CMK (cell line): ENCODE results near the gene DCN.
"Not testable (repeated sequence)": the region's sequence is repeated elsewhere in the genome, so short reads cannot be mapped to it uniquely, and the experiment has no call there.

ENCODE experiments used
- DNase-seq: peaks from one replicate; pipeline ENCODE4 v3.0.0-alpha.2; 2010; ENCODE audit warnings: low read depth

DCN gene

GRCh38 chr12:91182636-91183455, at the start of gene DCN:
Gene DCN, minus strand, starts transcription at chr12:91182817. Its CDS starts 4,265 bp downstream, at chr12:91178552.
- DNase-seq, result no peak

GRCh38 chr12:91230841-91231240, 48.2 kb upstream of the DCN start:
- no peak for DNase-seq

GRCh38 chr12:91226951-91227350, 44.3 kb upstream of the DCN start:
- no peak for DNase-seq

- no peak for DNase-seq
These were observed 42.7 kb upstream of the DCN start for GRCh38 chr12:91225316-91225715.

GRCh38 chr12:91224401-91224800, 41.8 kb upstream of the DCN start:
- no peak for DNase-seq

DNA sequence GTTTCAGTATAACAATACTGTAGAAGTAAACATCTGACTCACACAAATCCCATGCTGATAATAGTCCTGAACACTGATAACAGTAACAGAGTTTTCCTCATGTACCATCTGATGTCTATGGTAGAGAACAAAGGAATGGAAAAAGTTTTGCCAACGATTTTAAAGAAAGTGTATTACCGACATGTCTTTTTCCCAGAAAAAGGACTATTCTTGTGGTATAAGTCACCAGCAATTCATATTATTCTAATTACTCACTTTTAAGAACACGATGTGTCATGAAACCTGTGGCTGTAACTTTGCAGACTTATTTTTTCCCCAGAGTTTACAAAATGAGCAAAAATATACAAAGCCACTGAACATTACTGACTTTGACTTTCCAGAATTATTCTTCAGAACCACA, 40.1 kb upstream of the DCN start:
- no peak for DNase-seq

GRCh38 chr12:91219919-91220318, 37.3 kb upstream of the DCN start:
- DNase-seq, result no peak

DNA sequence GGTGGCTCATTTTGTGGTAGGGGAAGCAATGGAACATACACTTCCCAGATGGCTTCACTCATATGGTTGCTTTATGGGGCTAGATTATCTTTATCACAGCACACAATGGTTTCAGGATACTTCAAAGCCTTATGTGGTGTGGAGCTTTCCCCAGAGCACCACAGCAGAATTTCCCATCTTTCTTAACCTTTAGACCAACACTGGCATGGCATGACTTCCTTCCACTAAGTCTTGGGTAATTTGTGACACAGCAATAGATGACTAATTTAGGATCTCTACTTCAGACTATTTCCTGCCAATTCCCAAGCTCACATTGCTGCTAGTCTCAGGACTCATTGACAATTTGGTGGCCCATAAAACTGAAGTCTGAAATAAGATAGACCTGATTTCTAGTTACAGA, 36.9 kb upstream of the DCN start:
- DNase-seq, result no peak

DNA sequence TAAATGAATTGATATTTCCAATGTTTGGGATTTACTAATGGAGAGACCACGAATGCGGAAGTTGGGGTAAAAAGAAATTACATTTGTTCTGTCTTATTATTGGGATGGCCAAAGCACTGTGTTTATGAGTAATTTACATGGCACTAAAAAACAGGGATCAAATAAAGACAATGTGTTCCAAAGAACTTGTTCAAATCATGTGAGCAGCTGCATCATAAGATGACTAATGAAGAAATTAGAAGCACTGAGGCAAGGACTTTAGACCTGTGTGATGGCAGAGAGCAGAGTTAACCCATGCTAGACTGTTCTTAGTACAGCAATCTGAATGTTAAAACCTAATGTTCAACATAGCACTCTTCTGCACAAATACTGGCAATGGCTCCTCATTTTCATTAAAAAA, 34.3 kb upstream of the DCN start:
- no peak for DNase-seq

GRCh38 chr12:91215940-91216454, 33.4 kb upstream of the DCN start:
- DNase-seq, result no peak

DNA sequence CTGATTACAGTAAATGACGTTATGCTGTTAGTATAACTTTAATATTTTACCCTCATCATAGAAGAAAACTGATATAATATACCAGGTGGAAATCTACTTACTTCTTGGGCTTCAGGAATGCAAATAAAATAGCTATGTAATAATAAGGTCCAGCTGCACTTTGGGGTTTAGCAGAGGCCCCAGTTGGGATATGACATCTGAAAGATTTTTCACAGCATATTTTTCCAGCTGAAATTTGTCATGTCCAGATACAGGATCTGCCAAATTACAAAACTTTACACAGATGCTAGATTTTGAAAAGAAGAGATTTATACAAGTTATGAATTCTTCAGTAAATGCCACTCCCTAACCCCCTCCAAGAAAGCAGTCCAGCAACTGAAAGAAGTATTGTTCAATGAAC, 29.2 kb upstream of the DCN start:
- DNase-seq, result no peak

GRCh38 chr12:91210618-91211017, 28.0 kb upstream of the DCN start:
- DNase-seq, result no peak

DNA sequence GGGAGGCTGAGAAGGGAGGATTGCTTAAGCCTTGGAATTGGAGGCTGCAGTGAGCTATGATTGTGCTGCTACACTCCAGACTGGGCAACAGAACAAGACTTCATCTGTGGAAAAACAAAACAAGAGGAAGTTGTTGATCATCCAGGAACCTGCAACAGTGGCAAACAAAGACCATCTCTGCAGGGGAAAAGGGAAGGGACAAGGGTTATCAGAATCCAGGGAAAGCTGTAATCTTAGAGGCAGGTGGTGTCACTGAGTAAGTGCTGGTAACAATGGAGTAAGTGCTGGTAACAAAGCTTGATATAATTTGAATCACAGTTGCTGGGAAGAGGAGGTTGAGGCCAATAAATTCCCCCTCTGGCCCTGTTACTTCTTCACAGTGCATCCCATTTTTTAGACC, 27.5 kb upstream of the DCN start:
- DNase-seq, result no peak

GRCh38 chr12:91207301-91207700, 24.7 kb upstream of the DCN start:
- DNase-seq, result not testable (repeated sequence)

DNA sequence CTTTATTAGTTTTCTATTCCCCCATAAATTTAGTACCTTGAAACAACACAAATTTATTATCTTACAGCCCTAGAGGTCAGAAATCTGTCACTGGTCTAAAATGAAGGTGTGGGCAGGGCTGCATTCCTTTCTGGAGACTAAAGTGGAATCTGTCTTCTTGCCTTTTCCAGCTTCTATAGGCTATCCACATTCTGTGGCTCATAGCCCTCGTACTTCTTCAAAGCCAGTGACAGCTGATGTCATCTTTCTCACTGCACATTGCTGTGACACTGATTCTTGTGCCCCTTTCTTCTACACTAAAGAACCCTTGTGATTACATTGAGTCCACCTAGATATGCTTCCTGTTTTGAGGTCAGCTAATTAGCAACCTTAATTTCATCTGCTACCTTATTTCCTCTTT, 23.2 kb upstream of the DCN start:
- no peak for DNase-seq

- no peak for DNase-seq
These were observed 21.8 kb upstream of the DCN start for GRCh38 chr12:91204421-91204820.

DNA sequence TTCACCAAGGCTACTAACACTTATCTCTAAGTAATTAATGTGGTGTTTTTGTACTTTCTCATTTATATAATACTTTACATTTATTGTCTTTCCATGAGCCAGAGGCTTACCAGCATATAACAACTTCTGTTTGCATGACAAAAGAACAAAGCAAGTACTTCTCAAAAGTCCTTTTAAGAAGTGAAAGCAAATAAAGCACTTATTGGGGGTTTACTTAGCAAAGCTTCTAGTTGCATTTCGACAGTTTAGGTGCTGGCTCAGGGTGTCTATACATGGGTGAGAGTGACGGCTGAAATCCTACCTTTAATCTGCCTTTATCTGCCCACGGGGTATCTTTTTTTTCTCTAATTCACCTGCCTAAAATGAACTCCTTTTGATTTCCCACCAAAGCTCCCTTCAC, 21.0 kb upstream of the DCN start:
- DNase-seq, result no peak

- DNase-seq, result no peak
These were observed 19.8 kb upstream of the DCN start for GRCh38 chr12:91202390-91202789.

GRCh38 chr12:91196436-91196835, 13.8 kb upstream of the DCN start:
- DNase-seq, result no peak

GRCh38 chr12:91194500-91194899, 11.9 kb upstream of the DCN start:
- DNase-seq, result no peak

GRCh38 chr12:91191513-91192111, 9.0 kb upstream of the DCN start:
- no peak for DNase-seq

DNA sequence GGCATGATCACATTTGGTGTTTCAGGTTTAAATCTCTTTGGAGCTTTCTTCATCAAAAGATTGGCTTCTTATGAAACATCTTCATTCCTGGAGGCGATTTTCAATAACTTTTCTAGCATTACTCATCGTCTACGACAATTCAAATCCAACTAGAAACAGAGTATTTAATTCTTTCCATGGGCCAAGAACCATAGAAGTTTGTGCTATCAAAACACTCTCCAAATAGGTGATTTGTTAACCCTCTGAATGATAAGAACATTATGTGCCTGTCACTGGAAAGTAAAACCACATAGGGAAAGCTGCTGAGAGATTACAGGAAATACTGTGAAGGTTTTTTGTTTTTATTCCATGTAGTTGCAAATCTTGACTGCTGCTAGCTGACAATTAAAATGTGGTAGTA, 6.9 kb upstream of the DCN start:
- DNase-seq, result no peak

- no peak for DNase-seq
These were observed 6.2 kb upstream of the DCN start for GRCh38 chr12:91188778-91189177.

DNA sequence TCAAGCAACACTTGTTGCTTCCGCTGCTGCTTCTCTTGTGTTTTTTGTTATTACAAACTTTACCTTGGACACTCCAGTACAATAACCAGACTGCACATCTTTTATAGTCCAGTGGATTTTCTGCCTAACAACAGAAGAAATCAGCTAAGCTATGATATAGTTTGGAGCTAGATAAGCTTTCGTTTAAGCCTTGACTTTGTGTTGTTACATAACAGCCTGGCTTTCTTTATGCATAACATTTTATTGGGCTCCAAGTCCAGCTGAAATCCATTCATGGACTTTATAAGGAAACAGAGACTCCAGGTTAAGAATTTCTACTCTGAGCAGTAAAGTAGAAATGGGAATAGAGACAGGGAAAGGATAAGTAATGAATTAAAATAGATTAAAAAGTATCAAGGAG, 3.5 kb upstream of the DCN start:
- no peak for DNase-seq
